HG03575 (cell line): ENCODE results near the gene GEMIN7.
"Not testable (repeated sequence)": the region's sequence is repeated elsewhere in the genome, so short reads cannot be mapped to it uniquely, and the experiment has no call there.

Experiments used
- ATAC-seq: cut with Tn5 transposase; IDR thresholded peaks from one replicate; pipeline ENCODE4 v1.9.1; 2021; ENCODE audit not compliant: unreplicated experiment, insufficient number of reproducible peaks, low FRiP score; ENCODE audit errors: extremely low read depth

Gene GEMIN7

GRCh38 chr19:45118591-45119355 is 39.7 kb downstream of the GEMIN7 start:
- ATAC-seq: not testable (repeated sequence)

DNA sequence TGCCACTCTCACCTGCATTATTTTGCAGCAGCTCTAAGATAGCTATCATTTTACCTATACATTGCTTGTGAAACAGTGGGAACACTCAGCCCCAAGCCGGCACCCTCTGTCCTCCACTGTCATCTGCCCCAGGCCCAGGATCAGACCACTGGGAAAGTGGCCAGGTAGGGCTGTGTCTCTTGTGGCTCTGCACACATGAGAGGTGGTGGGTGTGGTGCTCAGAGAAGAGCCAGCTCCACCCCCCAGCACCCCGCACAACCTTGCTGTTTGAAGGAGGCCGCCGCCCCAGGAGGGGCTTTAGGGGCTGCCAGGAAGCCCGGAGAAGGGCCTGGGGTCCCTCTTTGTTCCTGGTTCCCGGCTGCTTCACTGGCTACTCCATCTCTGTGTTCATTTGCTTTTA is 40.5 kb downstream of the GEMIN7 start:
- ATAC-seq: no peak

GRCh38 chr19:45121827-45122345 is 42.8 kb downstream of the GEMIN7 start:
- ATAC-seq: no peak

DNA sequence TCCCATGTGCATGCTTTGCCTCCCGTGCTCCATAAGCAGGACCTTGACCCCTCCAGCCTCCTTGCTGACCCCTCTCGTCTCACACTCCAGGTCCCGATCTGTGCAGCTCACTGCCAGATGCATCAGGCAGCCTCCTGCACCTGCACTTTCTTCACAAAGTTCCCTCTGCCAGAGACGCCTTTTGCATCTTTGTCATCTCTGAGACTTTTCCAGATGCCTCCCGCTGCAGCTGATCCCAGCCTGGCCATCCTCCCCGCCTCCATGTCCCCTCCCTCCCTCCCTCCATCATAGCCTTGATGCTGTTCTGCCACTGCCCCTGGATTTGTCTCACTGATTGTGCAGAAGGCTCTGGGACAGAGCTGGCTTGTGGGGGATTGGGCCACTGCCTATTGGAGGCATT is 43.8 kb downstream of the GEMIN7 start:
- ATAC-seq: no peak

DNA sequence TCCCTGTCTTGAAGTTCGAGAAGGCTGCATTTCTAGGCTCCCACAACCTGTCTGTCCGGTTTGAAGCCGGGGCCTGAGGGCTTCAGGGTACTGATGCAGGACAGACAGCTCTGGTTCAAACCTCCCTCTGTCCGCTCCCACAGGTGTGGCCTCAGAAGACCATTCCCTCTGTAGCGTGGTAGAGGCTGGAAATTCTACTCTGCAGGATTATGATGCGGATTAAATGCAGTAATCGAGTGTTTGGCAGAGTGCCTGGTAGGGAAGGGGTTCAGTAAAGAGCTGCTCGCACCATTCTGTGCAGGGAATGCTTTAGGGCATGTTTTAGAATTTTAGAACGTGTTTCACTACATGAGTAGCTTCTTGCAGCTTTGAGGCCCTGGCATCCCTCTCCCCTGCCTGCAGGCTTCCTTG is 44.4 kb downstream of the GEMIN7 start:
- no peak for ATAC-seq

GRCh38 chr19:45124021-45124420 is 45.0 kb downstream of the GEMIN7 start:
- ATAC-seq: no peak

DNA sequence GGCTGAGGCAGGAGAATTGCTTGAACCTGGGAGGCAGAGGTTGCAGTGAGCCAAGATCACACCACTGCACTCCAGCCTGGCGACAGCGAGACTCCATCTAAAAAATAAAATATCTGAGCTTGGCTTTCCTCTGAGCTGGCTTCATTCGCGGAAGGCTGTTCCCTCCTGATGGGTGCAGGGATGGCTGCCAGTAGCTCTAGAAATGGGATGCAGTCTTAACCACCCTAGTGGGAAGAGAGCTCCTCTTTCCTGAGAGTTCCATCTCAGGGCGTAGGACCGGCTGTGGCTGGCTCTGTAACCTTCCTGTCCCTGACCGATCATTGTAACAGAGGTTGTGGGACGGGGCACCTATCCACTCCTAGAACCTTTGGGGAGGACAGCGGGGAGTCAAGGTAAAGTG is 46.3 kb downstream of the GEMIN7 start:
- ATAC-seq: no peak

- ATAC-seq: no peak
Measured at GRCh38 chr19:45125975-45126493, 47.0 kb downstream of the GEMIN7 start.

GRCh38 chr19:45126654-45127053 is 47.6 kb downstream of the GEMIN7 start:
- ATAC-seq: no peak

GRCh38 chr19:45128146-45128545 is 49.1 kb downstream of the GEMIN7 start:
- no peak for ATAC-seq

- no peak for ATAC-seq
Measured at GRCh38 chr19:45128806-45129205, 49.7 kb downstream of the GEMIN7 start.

DNA sequence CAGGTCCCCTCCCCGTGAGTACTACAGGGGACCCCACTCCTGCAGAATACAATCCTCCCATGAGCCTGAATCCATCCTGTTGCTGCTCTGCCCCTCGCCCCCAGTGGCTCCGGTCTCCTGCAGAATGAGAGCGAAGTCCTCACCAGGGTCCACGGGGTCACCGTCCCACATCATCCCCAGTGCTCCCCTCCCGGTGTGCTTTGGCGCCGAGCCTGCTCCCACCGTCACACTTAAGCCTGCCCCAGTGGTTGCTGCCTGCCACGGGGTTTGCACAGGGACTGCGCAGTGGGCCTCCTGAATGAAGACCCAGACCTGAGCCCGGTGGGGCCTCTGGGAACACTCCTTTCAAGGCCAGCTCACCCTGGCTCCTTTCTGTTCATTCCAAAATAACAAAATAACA is 51.2 kb downstream of the GEMIN7 start:
- no peak for ATAC-seq

- ATAC-seq: no peak
Measured at GRCh38 chr19:45130888-45131615, 52.0 kb downstream of the GEMIN7 start.

DNA sequence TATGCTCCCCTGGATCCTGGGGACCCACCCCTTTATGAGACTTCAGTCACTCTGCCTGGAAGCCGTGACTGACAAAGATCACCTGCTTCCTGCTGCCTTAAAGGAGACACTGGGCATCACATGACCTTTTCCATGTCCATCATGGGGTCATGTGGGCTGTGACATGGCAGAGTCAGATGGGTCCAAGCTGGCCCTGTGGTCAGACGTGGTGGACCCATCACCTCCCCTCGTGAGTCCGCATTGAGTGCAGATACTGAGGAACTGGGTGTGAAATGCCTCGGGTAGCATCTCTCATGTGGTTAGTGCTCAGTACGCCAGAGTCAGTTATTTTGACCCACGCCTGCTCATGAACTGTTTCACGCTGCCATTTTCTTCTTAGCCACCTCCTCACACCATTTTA is 54.6 kb downstream of the GEMIN7 start:
- ATAC-seq: no peak

DNA sequence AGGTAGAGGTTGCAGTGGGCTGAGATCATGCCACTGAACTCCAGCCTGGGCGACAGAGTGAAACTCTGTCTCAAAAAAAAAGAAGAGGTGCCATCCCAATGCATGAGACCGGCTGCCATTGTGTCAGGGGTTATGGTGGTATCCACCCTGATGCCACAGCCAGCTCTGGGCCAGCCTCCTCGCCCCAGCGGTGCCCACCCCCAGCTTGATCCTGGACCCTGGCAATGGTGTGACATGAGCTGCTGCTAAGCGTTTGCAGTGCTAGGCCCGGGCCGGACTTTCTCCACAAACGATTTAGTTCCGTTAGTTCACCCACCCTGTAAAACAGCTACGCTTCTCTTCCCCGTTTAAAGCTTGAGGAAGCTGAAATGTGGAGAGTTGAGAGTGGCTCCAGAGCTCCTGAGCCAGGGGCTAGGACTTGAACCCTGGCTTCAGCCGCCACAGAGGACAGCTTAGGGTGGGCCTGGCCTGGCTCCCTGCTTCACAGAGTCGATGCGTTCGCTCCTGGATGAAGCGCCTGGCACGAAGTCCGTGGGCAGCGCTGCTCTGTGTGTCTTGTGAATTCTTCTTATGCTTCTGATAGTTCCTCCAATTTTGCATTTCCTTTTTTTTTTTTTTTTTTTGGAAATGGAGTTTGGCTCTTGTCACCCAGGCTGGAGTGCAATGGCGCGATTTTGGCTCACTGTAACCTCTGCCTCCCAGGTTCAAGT is 56.3 kb downstream of the GEMIN7 start:
- ATAC-seq: no peak

DNA sequence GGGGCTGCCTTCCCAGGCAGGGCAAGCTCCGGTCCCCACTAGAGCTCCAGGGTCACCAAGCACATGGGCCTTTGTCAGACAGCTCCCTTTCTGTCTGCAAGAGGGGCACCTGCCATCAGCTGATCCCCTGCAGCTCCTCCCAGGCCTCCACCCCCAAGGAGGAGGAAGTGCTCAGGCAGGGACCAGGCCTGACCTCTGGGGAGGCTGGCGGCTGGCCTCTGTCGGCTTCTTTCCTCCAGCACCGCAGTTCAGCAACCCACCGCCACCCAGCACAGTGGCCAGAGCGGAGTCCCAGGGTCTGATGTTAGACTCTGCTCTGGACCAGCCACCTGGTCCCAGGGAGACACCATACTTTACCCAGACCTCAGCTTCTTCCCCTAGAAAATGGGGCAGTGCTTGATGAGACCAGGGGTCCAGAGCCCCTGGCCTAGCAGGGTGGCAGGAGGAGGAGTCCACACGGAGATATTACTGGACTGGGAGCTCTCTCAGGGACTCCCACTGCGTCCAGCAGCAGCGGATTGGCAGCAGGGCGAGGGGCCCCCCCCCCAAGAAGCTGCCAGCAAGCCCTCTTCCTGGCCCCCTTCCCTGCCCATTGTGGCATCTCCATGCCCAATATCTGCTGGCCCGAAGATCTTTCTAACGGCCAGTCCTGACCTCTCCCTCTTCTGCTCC is 57.6 kb downstream of the GEMIN7 start:
- ATAC-seq: no peak

DNA sequence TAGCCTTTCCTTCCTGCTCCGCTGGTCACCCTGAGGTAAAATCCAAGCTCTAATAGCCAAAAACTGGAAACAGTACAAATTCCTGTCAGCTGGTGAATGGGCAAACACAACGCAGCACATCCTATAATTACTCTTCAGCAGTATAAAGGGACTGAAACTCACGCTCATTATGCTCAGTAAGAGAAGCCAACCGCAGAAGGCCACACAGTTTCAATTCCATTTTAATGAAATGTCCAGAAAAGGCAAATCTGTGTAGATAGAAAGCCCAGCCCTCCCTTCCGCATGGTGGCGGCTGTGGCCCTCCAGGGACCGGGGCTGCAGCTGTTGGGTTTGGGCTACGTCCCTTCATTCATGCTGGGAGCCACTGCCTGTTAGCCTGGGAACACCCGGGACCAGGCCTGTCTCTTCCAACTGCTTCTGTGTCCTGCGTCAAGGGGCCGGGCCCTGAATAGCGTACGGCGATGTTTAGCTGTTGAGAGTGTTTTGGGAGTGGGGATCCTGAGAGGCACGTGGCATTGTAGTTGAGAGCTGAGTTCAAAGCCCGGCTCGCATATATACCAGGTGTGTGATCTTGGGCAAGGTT is 58.2 kb downstream of the GEMIN7 start:
- ATAC-seq: peak; percentile 43

GRCh38 chr19:45138303-45138751 is 59.3 kb downstream of the GEMIN7 start:
- ATAC-seq: no peak
